ENCODE data around the gene CFAP300. TPM values are rescaled to one million over a fixed set of nuclear protein-coding genes. Genes with fewer than 3 reads are reported as not detected.

The CFAP300 gene
- total RNA-seq, 1 donor from 2014 or later = 1.4 TPM

- H3K27ac Mint-ChIP-seq (ENCODE audit: unreplicated experiment) = no peak overlapping the region
- no peak for DNase-seq
- H3K4me3 Mint-ChIP-seq (ENCODE audit: unreplicated experiment) = no peak overlapping the region
- H3K36me3 Mint-ChIP-seq (ENCODE audit: unreplicated experiment) = no peaks in the 10 kb centered on the region
- peaks cover 3% of the 10 kb centered on the region for H3K27me3 Mint-ChIP-seq (ENCODE audit: unreplicated experiment)
- no peaks in the 10 kb centered on the region for H3K4me1 Mint-ChIP-seq (ENCODE audit: low read depth, unreplicated experiment)
- no peak for TF ChIP-seq CTCF (IDR thresholded peaks at IDR 0.05; ENCODE audit: partially characterized antibody, unreplicated experiment)
- H3K9me3 Mint-ChIP-seq (ENCODE audit: unreplicated experiment) = no peaks in the 10 kb centered on the region
Measured at GRCh38 chr11:102006835-102007566, 40.2 kb upstream of the CFAP300 start.

- no peaks in the 10 kb centered on the region for H3K9me3 Mint-ChIP-seq (ENCODE audit: unreplicated experiment)
- H3K27ac Mint-ChIP-seq (ENCODE audit: unreplicated experiment) = no peak overlapping the region
- no peaks in the 10 kb centered on the region for H3K36me3 Mint-ChIP-seq (ENCODE audit: unreplicated experiment)
- peaks cover 3% of the 10 kb centered on the region for H3K27me3 Mint-ChIP-seq (ENCODE audit: unreplicated experiment)
- H3K4me1 Mint-ChIP-seq (ENCODE audit: low read depth, unreplicated experiment) = no peaks in the 10 kb centered on the region
- TF ChIP-seq CTCF (IDR thresholded peaks at IDR 0.05; ENCODE audit: partially characterized antibody, unreplicated experiment) = peak; percentile 76
- H3K4me3 Mint-ChIP-seq (ENCODE audit: unreplicated experiment) = no peak overlapping the region
- no peak for DNase-seq
Measured at GRCh38 chr11:102007567-102008437, 39.4 kb upstream of the CFAP300 start.

- H3K4me1 Mint-ChIP-seq (ENCODE audit: low read depth, unreplicated experiment) = no peaks in the 10 kb centered on the region
- no peak overlapping the region for H3K4me3 Mint-ChIP-seq (ENCODE audit: unreplicated experiment)
- H3K36me3 Mint-ChIP-seq (ENCODE audit: unreplicated experiment) = no peaks in the 10 kb centered on the region
- H3K9me3 Mint-ChIP-seq (ENCODE audit: unreplicated experiment) = no peaks in the 10 kb centered on the region
- TF ChIP-seq CTCF (IDR thresholded peaks at IDR 0.05; ENCODE audit: partially characterized antibody, unreplicated experiment) = no peak
- H3K27ac Mint-ChIP-seq (ENCODE audit: unreplicated experiment) = no peak overlapping the region
- H3K27me3 Mint-ChIP-seq (ENCODE audit: unreplicated experiment) = peaks cover 3% of the 10 kb centered on the region
- DNase-seq = peak; percentile 74
Measured at GRCh38 chr11:102010776-102011494, 36.3 kb upstream of the CFAP300 start.

GRCh38 chr11:102012946-102013345 lies 34.3 kb upstream of the CFAP300 start:
- no peaks in the 10 kb centered on the region for H3K4me1 Mint-ChIP-seq (ENCODE audit: low read depth, unreplicated experiment)
- no peaks in the 10 kb centered on the region for H3K36me3 Mint-ChIP-seq (ENCODE audit: unreplicated experiment)
- no peak overlapping the region for H3K4me3 Mint-ChIP-seq (ENCODE audit: unreplicated experiment)
- H3K27me3 Mint-ChIP-seq (ENCODE audit: unreplicated experiment) = peaks cover 3% of the 10 kb centered on the region
- no peak for DNase-seq
- no peaks in the 10 kb centered on the region for H3K9me3 Mint-ChIP-seq (ENCODE audit: unreplicated experiment)
- no peak for TF ChIP-seq CTCF (IDR thresholded peaks at IDR 0.05; ENCODE audit: partially characterized antibody, unreplicated experiment)
- no peak overlapping the region for H3K27ac Mint-ChIP-seq (ENCODE audit: unreplicated experiment)
